GM23248 (cell line): Measurements from ENCODE around the gene VWA8. TPM values are rescaled to one million over a fixed set of nuclear protein-coding genes. Genes with fewer than 3 reads are reported as not detected.

Experiments
- DNase-seq: peaks from one replicate; pipeline ENCODE4 v3.0.0-alpha.2; 2015
- H2AFZ ChIP-seq: fragments of 200-600 bp; sonication (generic); 2 replicates; pipeline ENCODE4 v1.6.1; 2016; ENCODE audit warnings: antibody characterized with exemption
- H3F3A ChIP-seq: fragments of 200-600 bp; sonication (generic); 2 replicates; pipeline ENCODE4 v1.6.1; 2016; ENCODE audit warnings: mild to moderate bottlenecking, antibody characterized with exemption, mixed run types; ENCODE audit not compliant: insufficient read depth
- H3K27ac ChIP-seq: fragments of 200-600 bp; sonication (generic); 2 replicates; pipeline ENCODE4 v1.5.1; 2016; ENCODE audit warnings: mild to moderate bottlenecking
- H3K27me3 ChIP-seq: fragments of 200-600 bp; sonication (generic); replicated peaks from 2 replicates; pipeline ENCODE4 v1.6.1; 2016; ENCODE audit warnings: mild to moderate bottlenecking; ENCODE audit not compliant: insufficient read depth
- H3K36me3 ChIP-seq: fragments of 200-600 bp; sonication (generic); 2 replicates; pipeline ENCODE4 v1.6.1; 2016; ENCODE audit warnings: low read depth, mild to moderate bottlenecking
- H3K4me1 ChIP-seq: fragments of 200-600 bp; sonication (generic); 2 replicates; pipeline ENCODE4 v1.6.1; 2016; ENCODE audit warnings: mild to moderate bottlenecking; ENCODE audit not compliant: insufficient read depth
- H3K4me2 ChIP-seq: fragments of 200-600 bp; sonication (generic); one replicate; pipeline ENCODE4 v1.6.1; 2016; ENCODE audit warnings: mild to moderate bottlenecking; ENCODE audit not compliant: unreplicated experiment
- H3K4me3 ChIP-seq: fragments of 200-600 bp; sonication (generic); 2 replicates; pipeline ENCODE4 v1.5.1; 2016; ENCODE audit warnings: mild to moderate bottlenecking
- H3K79me2 ChIP-seq: fragments of 200-600 bp; sonication (generic); 2 replicates; pipeline ENCODE4 v1.6.1; 2016; ENCODE audit warnings: mild to moderate bottlenecking; ENCODE audit not compliant: insufficient read depth
- H3K9ac ChIP-seq: fragments of 200-600 bp; sonication (generic); 2 replicates; pipeline ENCODE4 v1.6.1; 2016; ENCODE audit warnings: mild to moderate bottlenecking
- H3K9me2 ChIP-seq: fragments of 200-600 bp; sonication (generic); 2 replicates; pipeline ENCODE4 v1.6.1; 2016; ENCODE audit warnings: mixed run types, mild to moderate bottlenecking, moderate library complexity; ENCODE audit not compliant: insufficient read depth
- H3K9me3 ChIP-seq: fragments of 200-600 bp; sonication (generic); one replicate; pipeline ENCODE4 v1.6.1; 2017; ENCODE audit warnings: low read depth
- H4K20me1 ChIP-seq: fragments of 200-600 bp; sonication (generic); 2 replicates; pipeline ENCODE4 v1.6.0; 2016; ENCODE audit not compliant: insufficient read depth
- EZH2 ChIP-seq: fragments of 200-600 bp; sonication (generic); IDR thresholded peaks from 2 replicates; pipeline ENCODE4 v1.6.1; 2018; ENCODE audit warnings: antibody characterized with exemption, mild to moderate bottlenecking; ENCODE audit not compliant: insufficient read depth, poor library complexity, severe bottlenecking
- EZH2phosphoT487 ChIP-seq: fragments of 200-600 bp; sonication (generic); IDR thresholded peaks from 2 replicates; pipeline ENCODE4 v1.6.1; 2018; ENCODE audit warnings: antibody characterized with exemption, moderate library complexity, mild to moderate bottlenecking, low read depth; ENCODE audit not compliant: insufficient read depth
- WGBS, 2 experiments: methylation state at CpG; one replicate each; pipeline ENCODE4 v1.1.6; 2015 to 2017; ENCODE audit warnings: low lambda C conversion rate in 2 of 2, low coverage in 1 of 2; ENCODE audit errors: missing lambda C conversion rate in 2 of 2; 5-methylcytosine and 5-hydroxymethylcytosine counted together
- in situ Hi-C: fragments of 300-500 bp; cut with MboI; formaldehyde crosslinking; loops from 2 replicates; pipeline ENCODE4 v1.15.0; 2020
- polyA plus RNA-seq: library from polyadenylated mRNA; unstranded; fragments of >200 nt; fragmentation: Nextera tagmentation; extraction: Ambion mirVana; gene quantifications from 2 replicates; pipeline ENCODE4 v1.2.1, GENCODE V29; 2016
- total RNA-seq: library from RNA; depleted of rRNA; stranded (reverse); fragments of >200 nt; shearing (Covaris generic); gene quantifications from 2 replicates; pipeline ENCODE4 v1.2.3, GENCODE V29; 2014

The VWA8 gene
- total and polyA plus RNA-seq, 2 experiments from 2014 or later, result 3.9 to 10.1 TPM

DNA sequence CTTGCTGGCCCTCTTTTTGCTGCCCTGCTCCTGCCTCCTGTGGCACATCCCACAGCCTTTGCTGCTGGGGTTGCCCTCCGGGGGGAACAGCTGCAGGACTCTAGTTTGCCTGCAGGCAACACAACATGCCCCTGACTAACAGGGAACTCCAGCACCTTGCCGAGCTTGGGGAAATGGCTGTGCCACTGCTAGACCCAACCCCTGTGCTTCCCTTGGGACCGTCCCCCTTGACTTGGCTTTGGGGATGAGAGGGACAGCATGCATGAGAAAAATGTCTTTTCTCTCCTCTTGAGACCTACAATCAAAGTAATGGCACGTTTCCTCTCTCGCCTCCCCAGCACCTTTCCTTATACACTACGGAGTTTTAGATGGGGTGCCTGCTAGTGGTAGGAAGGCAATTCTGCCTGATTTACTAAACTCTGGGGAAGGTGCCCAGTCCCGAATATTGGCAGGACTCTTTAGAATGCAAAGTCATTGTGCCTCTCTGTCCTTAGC lies 12.4 kb upstream of the VWA8 start:
- no peak overlapping the region for H2AFZ ChIP-seq
- H3K4me3 ChIP-seq, result no peak overlapping the region
- no peaks in the 10 kb centered on the region for H3K27me3 ChIP-seq
- H3F3A ChIP-seq, result no peaks in the 10 kb centered on the region
- in situ Hi-C loops, result no loop called here
- no peaks in the 10 kb centered on the region for H3K36me3 ChIP-seq
- no peak for TF ChIP-seq EZH2phosphoT487
- no peak for TF ChIP-seq EZH2
- no peaks in the 10 kb centered on the region for H3K9me2 ChIP-seq
- no peaks in the 10 kb centered on the region for H3K4me1 ChIP-seq
- H3K9ac ChIP-seq, result no peak overlapping the region
- no peaks in the 10 kb centered on the region for H3K79me2 ChIP-seq
- no peaks in the 10 kb centered on the region for H3K9me3 ChIP-seq
- WGBS, 2 experiments, result 46 to 48% methylated on average over 7 of the region's 7 CpGs
- no peak overlapping the region for H3K4me2 ChIP-seq
- no peak overlapping the region for H3K27ac ChIP-seq
- no peaks in the 10 kb centered on the region for H4K20me1 ChIP-seq
- DNase-seq, result peak; percentile 5

DNA sequence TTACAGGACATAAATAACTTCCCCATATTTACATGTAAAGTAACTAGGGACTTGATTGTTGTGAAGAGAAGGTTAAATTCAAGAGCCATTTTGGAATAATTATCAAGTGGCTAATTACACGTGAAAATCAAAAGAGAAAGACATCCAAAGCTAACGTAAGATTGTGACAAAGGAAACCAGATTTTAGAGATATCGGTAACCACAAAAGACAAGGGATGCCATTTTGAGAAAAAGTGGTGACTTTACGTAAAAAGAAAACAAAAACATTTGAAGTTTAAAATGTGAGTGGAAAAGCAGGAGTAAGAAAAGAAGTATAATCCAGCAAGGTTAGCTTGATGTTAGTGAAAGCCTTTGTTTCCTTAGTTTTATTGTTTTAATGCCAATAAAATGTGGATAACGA lies 10.9 kb upstream of the VWA8 start:
- H3K9me3 ChIP-seq, result no peaks in the 10 kb centered on the region
- 70 to 76% methylated on average over 5 of the region's 5 CpGs for WGBS, 2 experiments
- TF ChIP-seq EZH2, result no peak
- TF ChIP-seq EZH2phosphoT487, result no peak

DNA sequence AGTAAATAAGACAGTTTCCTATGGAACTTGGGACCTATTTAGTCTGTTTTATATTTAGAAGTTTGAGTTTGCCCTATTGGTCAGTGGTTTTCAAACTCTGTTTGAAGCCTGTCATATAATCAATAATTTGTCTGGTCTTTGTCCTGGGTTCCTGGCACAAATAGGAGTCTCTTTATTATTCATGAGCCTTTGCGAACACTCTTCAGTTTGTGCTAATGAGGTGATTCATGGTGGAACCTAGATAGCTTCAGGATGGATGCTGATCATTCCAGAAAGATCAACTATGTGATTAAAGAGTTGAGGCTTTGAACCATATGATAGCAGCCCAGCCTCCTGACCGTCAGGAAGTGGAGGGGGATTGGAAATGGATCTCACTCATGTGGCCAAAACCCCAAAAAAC lies 10.0 kb upstream of the VWA8 start:
- WGBS, 2 experiments, result 74 to 76% methylated on average over 2 of the region's 2 CpGs
- H3K4me3 ChIP-seq, result no peak overlapping the region
- H2AFZ ChIP-seq, result no peak overlapping the region
- H3K36me3 ChIP-seq, result no peaks in the 10 kb centered on the region
- H3K9ac ChIP-seq, result no peak overlapping the region
- no peak for DNase-seq
- no peaks in the 10 kb centered on the region for H3K9me3 ChIP-seq
- no peaks in the 10 kb centered on the region for H3K27me3 ChIP-seq
- H3K79me2 ChIP-seq, result no peaks in the 10 kb centered on the region
- no peaks in the 10 kb centered on the region for H3K9me2 ChIP-seq
- in situ Hi-C loops, result no loop called here
- no peak for TF ChIP-seq EZH2
- TF ChIP-seq EZH2phosphoT487, result no peak
- H4K20me1 ChIP-seq, result no peaks in the 10 kb centered on the region
- no peak overlapping the region for H3K4me2 ChIP-seq
- H3F3A ChIP-seq, result no peaks in the 10 kb centered on the region
- H3K27ac ChIP-seq, result no peak overlapping the region
- H3K4me1 ChIP-seq, result no peaks in the 10 kb centered on the region

More for the DNA sequence above, 10.9 kb upstream of the VWA8 start:
- H3K4me1 ChIP-seq, result no peaks in the 10 kb centered on the region
- no peaks in the 10 kb centered on the region for H3K36me3 ChIP-seq
- DNase-seq, result no peak
- no peaks in the 10 kb centered on the region for H3K9me2 ChIP-seq
- H3K27me3 ChIP-seq, result no peaks in the 10 kb centered on the region
- H4K20me1 ChIP-seq, result no peaks in the 10 kb centered on the region
- H3K79me2 ChIP-seq, result no peaks in the 10 kb centered on the region
- no peak overlapping the region for H3K4me3 ChIP-seq
- in situ Hi-C loops, result no loop called here
- H2AFZ ChIP-seq, result 0 out of 2 replicates have a peak overlapping the region, but pooled peaks have one; percentile 7
- no peak overlapping the region for H3K27ac ChIP-seq
- H3K9ac ChIP-seq, result no peak overlapping the region
- H3K4me2 ChIP-seq, result no peak overlapping the region
- no peaks in the 10 kb centered on the region for H3F3A ChIP-seq

DNA sequence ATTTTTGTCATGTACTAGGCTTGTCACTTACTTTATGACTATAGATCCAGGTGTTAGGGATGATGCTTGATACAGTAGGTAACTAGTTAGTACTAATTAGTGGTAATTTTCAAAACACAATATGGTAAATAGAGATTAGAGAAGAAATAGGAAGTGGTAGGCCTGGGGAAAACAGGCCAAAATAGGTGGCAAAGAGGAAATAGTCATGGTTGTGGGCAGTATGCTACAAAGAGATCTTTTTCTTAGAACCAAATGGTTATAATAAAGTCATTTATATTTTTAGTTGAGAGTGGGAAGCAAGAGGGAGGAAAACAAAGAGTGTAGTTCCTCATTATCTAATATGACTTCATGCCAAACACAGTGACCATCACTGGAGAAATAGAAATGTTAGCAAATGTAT lies 9.1 kb upstream of the VWA8 start:
- no peak for TF ChIP-seq EZH2
- no peak for TF ChIP-seq EZH2phosphoT487
- no peaks in the 10 kb centered on the region for H3K9me3 ChIP-seq
- H4K20me1 ChIP-seq, result no peaks in the 10 kb centered on the region
- H3K4me2 ChIP-seq, result no peak overlapping the region
- no peaks in the 10 kb centered on the region for H3K9me2 ChIP-seq
- H3K4me3 ChIP-seq, result no peak overlapping the region
- H3K79me2 ChIP-seq, result no peaks in the 10 kb centered on the region
- H3K4me1 ChIP-seq, result no peaks in the 10 kb centered on the region
- H3K36me3 ChIP-seq, result no peaks in the 10 kb centered on the region
- no peak overlapping the region for H3K9ac ChIP-seq
- H3K27ac ChIP-seq, result no peak overlapping the region
- no peaks in the 10 kb centered on the region for H3F3A ChIP-seq
- H2AFZ ChIP-seq, result no peak overlapping the region
- in situ Hi-C loops, result no loop called here
- no peak for DNase-seq
- no peaks in the 10 kb centered on the region for H3K27me3 ChIP-seq

DNA sequence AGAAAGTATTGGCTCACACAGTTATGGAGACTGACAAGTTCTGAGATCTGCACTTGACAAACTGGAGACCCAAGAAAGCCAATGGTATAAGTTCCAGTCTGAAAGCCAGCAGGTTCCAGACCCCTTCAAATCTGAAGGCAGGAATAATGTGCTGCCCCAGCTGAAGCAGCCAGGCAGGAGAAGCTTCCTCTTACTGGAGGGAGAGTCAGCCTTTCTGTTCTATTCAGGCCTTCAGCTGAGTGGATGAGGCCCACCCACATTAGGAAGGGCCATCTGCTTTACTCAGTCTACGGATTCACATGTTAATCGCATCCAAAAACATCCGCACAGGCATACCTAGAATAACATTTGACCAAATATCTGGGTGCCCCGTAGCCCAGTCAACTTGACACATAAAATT lies 8.2 kb upstream of the VWA8 start:
- Histone ChIP-seq H3K4me3 (no peak overlapping the region), H3K4me2 (no peak overlapping the region), H3K9me2 (no peaks in the 10 kb centered on the region), H3K27me3 (no peaks in the 10 kb centered on the region), H3K27ac (no peak overlapping the region), H3K4me1 (no peaks in the 10 kb centered on the region), H3K79me2 (no peaks in the 10 kb centered on the region), H3K9ac (no peak overlapping the region), H3K36me3 (no peaks in the 10 kb centered on the region), H2AFZ (no peak overlapping the region), H3F3A (no peaks in the 10 kb centered on the region), H3K9me3 (no peaks in the 10 kb centered on the region), H4K20me1 (no peaks in the 10 kb centered on the region)
- in situ Hi-C loops, result no loop called here
- no peak for DNase-seq
- TF ChIP-seq EZH2 (no peak), EZH2phosphoT487 (no peak)
- WGBS, 2 experiments, result 76 to 81% methylated on average over 4 of the region's 4 CpGs
